Psoas muscle (tissue), 8 donors: Measurements from ENCODE around the gene TULP4. TPM values are rescaled to one million over a fixed set of nuclear protein-coding genes. Genes with fewer than 3 reads are reported as not detected.

Experiments used
- ATAC-seq, 4 donors: fragments of 200-7000 bp; cut with Tn5 transposase; one replicate each; pipeline ENCODE4 v1.9.1; 2020; ENCODE audit warnings: moderate library complexity in 3 of 4, mild to moderate bottlenecking in 2 of 4
- DNase-seq, 2 donors: peaks; one replicate each; pipeline ENCODE4 v3.0.0-alpha.2; 2020
- H3K27ac ChIP-seq: fragments of 200-600 bp; one replicate; pipeline ENCODE4 v1.8.0; 2022
- H3K27me3 ChIP-seq, 3 donors: fragments of 200-600 bp in 1 of 3; one replicate each; pipeline versions ENCODE4 v1.6.1 to v1.8.0; 2013 to 2022; ENCODE audit warnings: low read length in 2 of 3, mild to moderate bottlenecking in 2 of 3, moderate library complexity in 1 of 3; ENCODE audit not compliant: insufficient read depth in 3 of 3
- H3K36me3 ChIP-seq, 2 donors: fragments of 200-600 bp in 1 of 2; one replicate each; pipeline versions ENCODE4 v1.6.1 to v1.8.0; 2013 to 2022; ENCODE audit warnings: low read depth in 1 of 2, mild to moderate bottlenecking in 1 of 2, moderate library complexity in 1 of 2; ENCODE audit not compliant: insufficient read depth in 1 of 2
- H3K4me1 ChIP-seq: fragments of 200-600 bp; one replicate; pipeline ENCODE4 v1.8.0; 2022
- H3K4me3 ChIP-seq: fragments of 200-600 bp; one replicate; pipeline ENCODE4 v1.8.0; 2022; ENCODE audit warnings: mild to moderate bottlenecking
- H3K9me3 ChIP-seq: fragments of 200-600 bp; one replicate; pipeline ENCODE4 v1.8.0; 2022
- WGBS, 3 donors: extraction: QIAGEN DNeasy Blood & Tissue Kit; methylation state at CpG; one replicate each; pipeline versions ENCODE4 v1.1.6 to v1.1.7; 2013; 5-methylcytosine and 5-hydroxymethylcytosine counted together
- intact Hi-C, 2 donors: fragments of 100-400 bp; cut with DNase I; formaldehyde crosslinking; loops; one replicate each; pipeline versions ENCODE4 v1.11.0 to v1.14.2; 2022
- polyA plus RNA-seq, 3 donors: library from polyadenylated mRNA; stranded (reverse); fragments of 200-250 nt; gene quantifications; one replicate each; pipeline ENCODE4 v1.2.3, GENCODE V29; 2013
- total RNA-seq, 4 donors: library from RNA; stranded (reverse); fragmentation: NEBNext Ultra II Directional in 2 of 4; extraction: Animal tissue kit (Norgen Biotek cat#: 25700) in 2 of 4; gene quantifications; one replicate each; pipeline versions ENCODE4 v1.2.1 to v1.2.4, GENCODE V29; 2021 to 2023
- TF ChIP-seq, protein P1 (sequence below): fragments of 200-600 bp; IDR thresholded peaks from one replicate; pipeline ENCODE4 v1.8.0; 2022; ENCODE audit warnings: antibody characterized with exemption
- donor health status: healthy with polysubstance abuse.
- donor health status: DM: no; HTN: no; CAD: no; lungs with moderate emphysema.
- donor health status: Bipolar disorder and iron deficiency.
- donor health status: healthy.
- donor health status: DM: yes; HTN: yes; CAD: no.
- donor health status: DM: no; HTN: no; CAD: no.
- donor health status: DM: no; HTN: no; CAD: no.
- donor health status: DM: yes; HTN: yes; CAD: no.

TULP4 gene
- total and polyA plus RNA-seq, 7 donors, result 2.2 to 103 (median 63.2) TPM

DNA sequence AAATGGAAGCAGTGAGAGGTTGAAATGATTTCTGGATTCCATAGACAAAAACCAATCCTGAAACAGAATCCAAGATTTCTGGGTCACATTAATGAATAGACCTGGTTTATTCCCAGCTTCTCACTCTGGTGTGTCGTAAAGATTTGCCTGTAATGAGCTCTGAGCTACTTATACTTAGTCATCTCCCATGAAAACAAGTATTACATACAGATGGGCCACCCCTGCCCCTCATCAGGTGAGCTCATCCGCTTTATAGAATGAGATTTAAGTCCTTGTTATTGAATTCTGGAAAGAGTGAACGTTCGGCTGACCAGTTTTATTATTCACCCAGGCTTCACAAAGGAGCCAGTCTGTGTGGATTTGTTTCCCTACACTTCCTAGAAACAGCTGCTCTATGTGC, 200.5 kb downstream of the TULP4 start:
- H3K4me1 ChIP-seq, result no peaks in the 10 kb centered on the region
- H3K27me3 ChIP-seq, result peaks cover 0 to 23% (median 4%) of the 10 kb centered on the region in 3 donors
- intact Hi-C loops, result no loop called here
- ATAC-seq, result no peak
- no peak overlapping the region for H3K27ac ChIP-seq
- H3K9me3 ChIP-seq, result no peaks in the 10 kb centered on the region
- no peak for DNase-seq
- H3K36me3 ChIP-seq, result peaks cover 0 to 4% of the 10 kb centered on the region in 2 donors
- H3K4me3 ChIP-seq, result no peak overlapping the region
- WGBS, 3 donors, result 75 to 88% (median 76%) methylated on average over 4 of the region's 4 CpGs
- TF ChIP-seq, protein P1, sequence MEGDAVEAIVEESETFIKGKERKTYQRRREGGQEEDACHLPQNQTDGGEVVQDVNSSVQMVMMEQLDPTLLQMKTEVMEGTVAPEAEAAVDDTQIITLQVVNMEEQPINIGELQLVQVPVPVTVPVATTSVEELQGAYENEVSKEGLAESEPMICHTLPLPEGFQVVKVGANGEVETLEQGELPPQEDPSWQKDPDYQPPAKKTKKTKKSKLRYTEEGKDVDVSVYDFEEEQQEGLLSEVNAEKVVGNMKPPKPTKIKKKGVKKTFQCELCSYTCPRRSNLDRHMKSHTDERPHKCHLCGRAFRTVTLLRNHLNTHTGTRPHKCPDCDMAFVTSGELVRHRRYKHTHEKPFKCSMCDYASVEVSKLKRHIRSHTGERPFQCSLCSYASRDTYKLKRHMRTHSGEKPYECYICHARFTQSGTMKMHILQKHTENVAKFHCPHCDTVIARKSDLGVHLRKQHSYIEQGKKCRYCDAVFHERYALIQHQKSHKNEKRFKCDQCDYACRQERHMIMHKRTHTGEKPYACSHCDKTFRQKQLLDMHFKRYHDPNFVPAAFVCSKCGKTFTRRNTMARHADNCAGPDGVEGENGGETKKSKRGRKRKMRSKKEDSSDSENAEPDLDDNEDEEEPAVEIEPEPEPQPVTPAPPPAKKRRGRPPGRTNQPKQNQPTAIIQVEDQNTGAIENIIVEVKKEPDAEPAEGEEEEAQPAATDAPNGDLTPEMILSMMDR, result no peak

DNA sequence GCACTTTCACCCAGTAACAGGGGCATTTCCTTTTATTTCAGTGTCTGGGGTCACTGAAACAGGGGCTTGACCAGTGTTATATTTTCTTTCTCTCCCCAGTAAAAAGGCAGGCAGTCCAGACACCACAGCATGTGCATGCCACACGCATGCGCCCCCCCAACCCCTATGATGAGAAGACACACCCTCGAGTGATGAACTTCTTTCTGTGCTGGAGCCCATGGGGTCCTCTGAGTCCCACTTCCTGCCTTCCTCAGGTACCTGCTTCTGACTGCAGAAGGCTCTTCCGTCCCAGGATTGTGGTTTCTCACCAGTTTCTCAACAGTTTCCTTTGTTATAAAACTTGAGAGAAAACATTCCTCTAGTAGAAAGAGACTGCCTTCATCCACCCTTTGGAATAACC, 201.9 kb downstream of the TULP4 start:
- H3K9me3 ChIP-seq, result no peaks in the 10 kb centered on the region
- intact Hi-C loops, result no loop called here
- 88 to 90% (median 88%) methylated on average over 4 of the region's 4 CpGs for WGBS, 3 donors
- H3K4me3 ChIP-seq, result no peak overlapping the region
- no peak for DNase-seq
- H3K27me3 ChIP-seq, result peaks cover 0 to 30% (median 4%) of the 10 kb centered on the region in 3 donors
- peaks cover 0 to 4% of the 10 kb centered on the region in 2 donors for H3K36me3 ChIP-seq
- ATAC-seq, result no peak
- H3K4me1 ChIP-seq, result peaks cover 4% of the 10 kb centered on the region
- TF ChIP-seq, protein P1, result no peak
- no peak overlapping the region for H3K27ac ChIP-seq

DNA sequence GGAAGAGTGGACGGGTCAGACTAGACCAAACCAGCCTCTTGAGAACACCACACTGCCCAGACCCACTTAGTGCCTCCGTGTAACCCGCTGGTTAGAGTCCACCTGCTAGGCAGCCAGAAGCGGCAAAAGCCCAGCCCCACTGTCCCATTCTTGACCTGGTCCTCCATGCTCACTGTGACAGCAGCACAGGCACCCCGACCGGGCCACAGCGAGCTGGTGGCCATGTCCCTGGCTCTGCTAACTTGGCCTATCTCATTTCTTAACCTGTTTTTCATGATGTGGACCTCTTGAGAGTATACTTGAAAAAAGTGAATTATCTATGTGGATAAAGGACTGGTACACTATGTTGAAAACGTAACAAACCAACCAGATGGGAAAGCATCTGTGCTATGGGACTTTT, 202.7 kb downstream of the TULP4 start:
- intact Hi-C loops, result no loop called here
- Histone ChIP-seq H3K27ac (no peak overlapping the region), H3K4me3 (no peak overlapping the region), H3K27me3 (peaks cover 0 to 31% (median 4%) of the 10 kb centered on the region in 3 donors), H3K9me3 (no peaks in the 10 kb centered on the region), H3K36me3 (no peaks in the 10 kb centered on the region), H3K4me1 (peaks cover 4% of the 10 kb centered on the region)
- no peak for ATAC-seq
- WGBS, 3 donors, result 90 to 94% (median 91%) methylated on average over 8 of the region's 8 CpGs
- DNase-seq, result no peak
- TF ChIP-seq, protein P1, result no peak

DNA sequence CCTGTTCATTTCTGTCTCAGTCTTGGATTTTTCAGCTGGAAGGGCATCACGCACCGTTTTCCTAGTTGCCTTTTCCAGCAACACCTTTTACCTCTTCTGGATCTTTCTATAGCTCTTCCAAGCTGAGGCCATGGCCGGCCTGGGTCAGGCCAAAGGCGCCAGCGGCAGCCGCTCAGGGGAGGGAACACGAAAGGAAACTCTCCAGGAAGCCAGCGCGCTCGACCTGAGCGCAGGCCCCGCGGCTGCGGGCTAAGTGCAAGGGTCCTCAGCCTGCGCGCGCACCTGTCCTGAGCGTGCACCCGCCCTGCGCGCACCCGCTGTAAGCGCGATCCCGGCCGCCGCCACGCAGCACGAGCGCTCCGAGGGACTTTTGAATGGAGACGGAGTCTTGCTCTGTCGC, 203.8 kb downstream of the TULP4 start:
- WGBS, 3 donors, result 30 to 34% (median 30%) methylated on average over 33 of the region's 33 CpGs
- Histone ChIP-seq H3K4me3 (no peak overlapping the region), H3K9me3 (no peaks in the 10 kb centered on the region), H3K27me3 (peaks cover 0 to 36% (median 4%) of the 10 kb centered on the region in 3 donors), H3K36me3 (no peaks in the 10 kb centered on the region), H3K4me1 (peaks cover 4% of the 10 kb centered on the region), H3K27ac (no peak overlapping the region)
- intact Hi-C loops, result no loop called here
- ATAC-seq (no peak), DNase-seq (no peak)
- TF ChIP-seq, protein P1, result no peak

DNA sequence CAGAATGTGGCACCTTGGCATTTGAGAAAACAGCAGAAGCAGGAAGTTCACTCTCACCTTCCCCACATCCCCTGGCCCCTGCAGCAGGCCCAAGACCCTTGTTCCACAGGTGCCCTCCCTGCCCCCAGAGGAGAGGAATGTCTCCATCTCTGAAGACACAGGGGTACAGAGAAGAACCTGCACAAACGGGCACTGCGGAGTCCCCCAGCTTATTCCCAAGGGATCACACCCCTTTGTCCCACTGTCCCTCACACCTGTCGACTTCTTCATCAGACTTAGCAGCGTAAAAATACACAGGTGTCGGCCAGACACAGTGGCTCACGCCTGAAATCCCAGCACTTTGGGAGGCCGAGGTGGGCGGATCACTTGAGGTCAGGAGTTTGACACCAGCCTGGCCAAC, 204.8 kb downstream of the TULP4 start:
- intact Hi-C loops, result no loop called here
- Histone ChIP-seq H3K4me1 (peaks cover 4% of the 10 kb centered on the region), H3K4me3 (no peak overlapping the region), H3K36me3 (no peaks in the 10 kb centered on the region), H3K27me3 (peaks cover 0 to 40% (median 4%) of the 10 kb centered on the region in 3 donors), H3K9me3 (no peaks in the 10 kb centered on the region), H3K27ac (no peak overlapping the region)
- WGBS, 3 donors, result 69 to 80% (median 70%) methylated on average over 8 of the region's 8 CpGs
- DNase-seq (no peak), ATAC-seq (no peak)
- TF ChIP-seq, protein P1, result no peak
